T47D (cell line): ENCODE results near the gene SKOR1.

Experiments
- DNase-seq, 2 experiments: peaks; one replicate each; pipeline versions ENCODE4 v3.0.0 to v3.0.0-alpha.2; 2011 to 2012; ENCODE audit warnings: low read depth in 1 of 2, low spot score in 1 of 2
- JUND ChIP-seq: IDR thresholded peaks from 2 replicates; pipeline ENCODE4 v1.6.1; 2012; ENCODE audit warnings: low read depth
- in situ Hi-C: cut with HindIII; loops from 2 replicates; pipeline ENCODE4 v1.10.0; 2016; ENCODE audit warnings: low sequenced_read_pairs, low pct_unique_long_range_greater_than_20kb

SKOR1 gene

DNA sequence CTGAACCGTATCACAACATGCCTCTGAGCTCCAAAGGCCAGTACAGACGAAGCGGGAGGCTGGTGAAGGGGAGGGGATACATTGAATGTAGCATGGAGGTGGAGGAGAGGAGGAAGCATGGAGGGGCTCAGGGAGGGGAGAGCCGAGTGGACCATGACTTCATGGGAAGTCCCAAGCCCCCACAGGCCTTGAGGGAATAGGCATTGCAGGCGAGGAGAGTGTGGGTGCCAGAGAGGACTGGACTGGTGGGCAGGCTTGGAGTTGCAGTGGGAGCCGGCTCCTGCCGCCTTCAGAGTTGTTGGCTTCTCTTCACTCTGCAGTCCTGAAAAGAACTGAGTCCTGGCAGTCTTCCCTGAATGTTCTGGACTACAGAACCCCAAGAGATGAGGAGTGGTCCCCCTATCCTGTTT, 17.8 kb downstream of the SKOR1 start:
- no peak for DNase-seq
- TF ChIP-seq JUND, result no peak
- in situ Hi-C loops, result no loop called here

DNA sequence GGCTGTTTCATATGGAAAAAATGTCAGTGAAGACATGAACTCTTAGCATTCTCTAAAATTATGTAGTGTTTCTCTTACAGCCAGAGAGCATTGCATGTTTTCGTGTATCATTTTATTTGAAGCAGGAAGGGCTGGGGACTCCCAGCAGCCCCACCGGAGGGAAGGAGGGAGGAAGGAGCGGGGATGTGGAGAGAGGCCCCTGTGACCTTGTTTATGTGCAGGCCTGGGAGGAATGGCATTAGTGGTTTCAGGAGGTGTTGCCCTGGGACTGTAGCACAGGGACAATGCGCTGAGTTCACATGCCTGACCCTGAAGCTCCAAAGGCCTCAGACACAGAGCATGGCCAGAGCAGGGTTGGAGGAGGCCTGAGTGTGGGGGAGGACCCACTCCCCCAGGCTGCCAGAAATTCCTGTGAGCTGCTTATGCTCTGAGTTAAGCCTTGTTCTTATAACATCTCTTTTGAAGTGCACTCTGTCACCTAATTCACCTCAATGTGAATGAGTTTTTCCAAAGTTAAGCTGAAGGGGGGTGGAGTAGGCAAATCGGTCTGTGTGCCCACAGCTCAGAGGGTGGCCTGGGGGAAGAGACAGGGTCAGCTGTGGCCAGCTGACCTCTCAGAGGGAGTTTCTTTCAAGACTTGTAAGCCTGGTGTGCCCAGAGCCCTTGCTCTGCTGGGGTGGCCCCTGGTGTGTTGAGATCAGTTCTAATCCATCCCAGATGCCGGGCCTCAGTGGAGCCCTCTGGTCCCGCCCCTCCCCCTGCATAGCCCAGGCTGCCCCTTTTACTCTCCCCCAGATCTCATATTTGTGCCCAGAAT, 18.5 kb downstream of the SKOR1 start:
- DNase-seq, result no peak
- in situ Hi-C loops, result no loop called here
- no peak for TF ChIP-seq JUND

DNA sequence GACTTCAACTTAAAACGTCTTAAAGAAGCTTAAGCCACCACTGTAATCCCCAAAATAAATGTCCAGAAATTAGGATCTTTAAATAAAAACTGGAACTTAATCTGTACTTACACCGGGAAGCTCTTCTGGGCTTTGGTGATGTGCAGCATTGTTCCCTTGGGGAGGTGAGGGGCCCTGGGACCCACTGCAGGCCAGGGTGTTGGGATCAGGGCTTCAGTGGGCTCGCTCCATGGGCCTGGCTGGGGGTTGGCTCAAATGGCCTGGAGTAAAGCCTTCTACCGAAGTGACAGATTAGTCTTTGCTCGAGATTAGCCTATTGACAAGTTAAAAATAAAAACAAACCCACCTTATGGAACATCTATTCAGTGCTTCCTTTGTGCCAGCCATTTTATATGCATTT, 20.7 kb downstream of the SKOR1 start:
- no peak for TF ChIP-seq JUND
- DNase-seq, result no peak
- in situ Hi-C loops, result no loop called here

DNA sequence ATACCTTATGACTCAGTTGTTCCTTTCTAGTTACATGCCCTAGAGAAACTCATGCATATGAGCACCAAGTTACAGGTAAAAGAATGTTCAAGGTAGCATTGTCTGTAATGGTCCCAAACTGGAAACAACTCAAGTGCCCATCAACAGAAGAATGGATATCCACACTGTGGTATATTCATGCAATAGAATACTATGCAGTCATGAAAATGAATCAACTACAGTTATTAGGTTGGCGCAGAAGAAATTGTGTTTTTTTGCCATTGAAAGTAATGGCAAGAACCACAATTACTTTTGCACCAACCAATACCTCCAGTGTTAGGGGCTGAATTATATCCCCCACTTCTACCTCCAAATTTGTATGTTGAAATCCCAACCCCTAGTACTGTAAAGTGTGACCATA, 24.2 kb downstream of the SKOR1 start:
- in situ Hi-C loops, result no loop called here
- TF ChIP-seq JUND, result no peak
- no peak for DNase-seq

DNA sequence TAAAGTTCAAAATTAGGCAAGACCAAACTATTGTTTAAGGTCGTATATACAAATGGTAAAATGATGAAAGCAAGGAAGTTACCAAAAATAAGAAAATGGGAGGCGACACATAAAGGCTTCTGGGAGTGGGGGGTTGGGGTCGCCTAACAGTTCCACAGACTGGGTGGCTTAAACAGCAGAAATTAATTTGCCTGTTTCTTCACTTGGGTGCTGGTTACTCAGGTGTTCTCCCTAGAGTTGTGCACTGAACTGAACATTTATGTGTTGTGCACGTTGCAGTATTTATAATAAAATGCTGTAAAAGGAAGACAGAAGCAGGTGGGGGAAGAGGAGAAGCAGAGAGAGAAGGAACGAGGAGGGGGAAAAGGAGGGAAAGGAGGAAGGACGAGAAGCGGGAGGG, 25.0 kb downstream of the SKOR1 start:
- DNase-seq, result no peak
- in situ Hi-C loops, result no loop called here
- no peak for TF ChIP-seq JUND

DNA sequence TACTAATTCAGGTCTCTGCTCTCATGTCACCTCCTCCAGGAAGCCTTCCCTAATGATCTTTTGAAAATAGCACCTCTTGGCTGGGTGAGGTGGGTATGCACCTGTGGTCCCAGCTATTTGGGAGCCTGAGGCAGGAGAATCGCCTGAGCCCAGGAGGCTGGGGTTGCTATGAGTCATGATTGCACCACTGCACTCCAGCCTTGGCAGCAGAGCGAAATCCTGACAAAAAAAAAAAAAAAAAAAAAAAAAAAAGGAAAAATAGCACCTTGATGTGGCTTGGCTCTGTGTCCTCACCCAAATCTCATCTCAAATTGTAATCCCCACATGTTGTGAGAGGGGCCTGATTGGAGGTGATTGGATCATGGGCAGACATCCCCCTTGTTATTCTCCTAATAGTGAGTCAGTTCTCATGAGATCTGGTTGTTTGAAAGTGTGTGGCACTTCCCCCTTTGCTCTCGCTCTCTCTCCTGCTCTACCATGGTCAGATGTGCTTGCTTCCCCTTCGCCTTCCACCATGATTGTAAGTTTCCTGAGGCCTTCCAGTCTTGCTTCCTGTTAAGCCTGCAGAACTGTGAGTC, 25.8 kb downstream of the SKOR1 start:
- TF ChIP-seq JUND, result no peak
- no peak for DNase-seq
- in situ Hi-C loops, result no loop called here

DNA sequence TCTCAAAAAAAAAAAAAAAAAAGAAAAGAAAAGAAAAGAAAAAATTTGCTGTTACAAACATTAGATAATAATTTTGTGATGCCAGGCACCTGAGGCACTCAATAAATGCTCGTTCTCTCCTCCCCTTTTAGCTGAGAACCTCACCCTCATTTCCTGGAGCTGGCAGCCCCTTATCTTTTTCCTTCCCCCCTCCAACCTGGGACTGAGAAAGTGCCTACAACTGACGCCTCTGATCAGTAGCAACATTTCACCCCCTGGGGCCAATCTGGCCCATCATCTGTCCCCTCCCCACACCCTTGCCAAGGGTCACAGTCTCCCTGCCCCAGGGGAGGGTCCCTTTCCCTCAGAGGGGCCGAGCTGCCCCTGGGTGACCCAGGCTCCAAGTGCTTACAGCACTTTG, 27.1 kb downstream of the SKOR1 start:
- DNase-seq, result no peak
- in situ Hi-C loops, result no loop called here
- TF ChIP-seq JUND, result no peak

DNA sequence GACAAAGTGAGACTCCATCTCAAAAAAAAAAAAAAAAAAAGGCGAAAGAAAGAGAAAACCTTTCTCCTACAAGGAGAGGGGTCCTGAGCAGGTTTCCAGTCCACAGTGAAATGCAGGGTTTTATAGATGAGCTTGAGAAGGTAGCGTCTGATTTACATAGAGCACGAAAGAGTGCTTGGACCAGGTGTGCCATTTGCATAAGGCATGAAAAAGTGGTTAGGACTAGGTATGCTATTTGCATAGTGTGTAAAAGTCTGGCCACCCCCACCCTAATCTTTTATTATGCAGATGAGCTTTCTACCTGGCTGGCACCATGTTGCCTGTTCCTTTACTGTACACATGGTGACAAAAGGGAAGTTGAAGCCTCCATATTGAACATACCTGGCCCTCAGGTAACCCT, 28.1 kb downstream of the SKOR1 start:
- TF ChIP-seq JUND, result no peak
- DNase-seq, result peak in 1 of 2 experiments; percentile 25
- in situ Hi-C loops, result no loop called here

DNA sequence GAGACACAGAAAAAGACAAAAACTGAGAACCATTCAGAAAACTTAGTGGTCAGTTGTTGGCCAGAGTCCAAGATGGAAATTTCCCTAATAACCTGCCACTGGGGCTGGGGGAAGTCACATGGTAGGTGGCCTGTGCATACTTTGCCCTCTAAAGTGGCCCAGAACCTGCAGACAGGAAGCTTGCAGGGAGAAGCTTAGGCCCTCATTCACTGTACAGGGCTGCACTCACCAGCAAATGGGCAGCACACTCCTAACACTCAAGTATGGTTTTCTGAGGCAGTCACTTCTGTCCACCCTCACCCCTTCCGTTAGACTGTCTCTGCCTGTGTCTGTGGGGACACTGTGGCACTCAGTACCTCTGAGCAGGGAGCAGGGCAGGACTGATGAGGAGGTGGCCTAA, 29.0 kb downstream of the SKOR1 start:
- in situ Hi-C loops, result no loop called here
- no peak for TF ChIP-seq JUND

DNA sequence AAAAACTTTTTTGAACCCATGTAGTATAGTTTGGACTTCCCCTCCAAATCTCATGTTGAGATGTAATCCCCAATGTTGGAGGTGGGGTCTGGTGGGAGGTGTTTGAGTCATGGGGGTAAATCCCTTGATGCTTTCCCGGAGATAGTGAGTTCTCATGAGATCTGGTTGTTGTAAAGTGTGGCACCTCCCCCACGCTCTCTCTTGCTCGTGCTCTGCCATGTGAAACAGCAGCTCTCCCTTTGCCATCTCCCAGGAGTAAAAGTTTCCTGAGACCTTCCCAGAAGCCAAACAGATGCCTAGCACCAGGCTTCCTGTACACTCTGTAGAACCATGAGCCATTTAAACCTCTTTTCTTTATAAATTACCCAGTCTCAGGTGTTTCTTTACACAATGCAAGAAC, 30.5 kb downstream of the SKOR1 start:
- TF ChIP-seq JUND, result no peak
- in situ Hi-C loops, result no loop called here
- no peak for DNase-seq

More for the DNA sequence above, 29.0 kb downstream of the SKOR1 start:
- no peak for DNase-seq

DNA sequence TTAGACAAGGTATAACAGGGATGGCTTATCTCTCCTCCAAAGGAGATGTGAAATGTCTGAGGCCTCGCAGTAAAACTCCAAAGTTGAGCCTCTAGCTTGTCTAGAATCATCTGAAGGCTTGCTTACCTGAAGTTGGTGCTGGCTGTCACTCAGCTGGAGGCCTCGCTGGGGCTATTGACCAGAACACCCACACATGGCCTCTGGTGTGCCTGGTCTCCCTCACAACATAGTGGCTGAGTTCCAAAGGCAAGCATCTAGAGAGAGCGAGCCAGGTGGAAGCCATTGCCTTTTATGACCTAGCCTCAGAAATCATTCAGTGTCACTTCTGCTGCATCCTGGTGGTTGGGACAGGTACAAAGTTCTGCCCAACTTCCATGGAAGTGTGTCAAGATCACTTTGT, 31.9 kb downstream of the SKOR1 start:
- DNase-seq, result no peak
- TF ChIP-seq JUND, result no peak
- in situ Hi-C loops, result no loop called here

DNA sequence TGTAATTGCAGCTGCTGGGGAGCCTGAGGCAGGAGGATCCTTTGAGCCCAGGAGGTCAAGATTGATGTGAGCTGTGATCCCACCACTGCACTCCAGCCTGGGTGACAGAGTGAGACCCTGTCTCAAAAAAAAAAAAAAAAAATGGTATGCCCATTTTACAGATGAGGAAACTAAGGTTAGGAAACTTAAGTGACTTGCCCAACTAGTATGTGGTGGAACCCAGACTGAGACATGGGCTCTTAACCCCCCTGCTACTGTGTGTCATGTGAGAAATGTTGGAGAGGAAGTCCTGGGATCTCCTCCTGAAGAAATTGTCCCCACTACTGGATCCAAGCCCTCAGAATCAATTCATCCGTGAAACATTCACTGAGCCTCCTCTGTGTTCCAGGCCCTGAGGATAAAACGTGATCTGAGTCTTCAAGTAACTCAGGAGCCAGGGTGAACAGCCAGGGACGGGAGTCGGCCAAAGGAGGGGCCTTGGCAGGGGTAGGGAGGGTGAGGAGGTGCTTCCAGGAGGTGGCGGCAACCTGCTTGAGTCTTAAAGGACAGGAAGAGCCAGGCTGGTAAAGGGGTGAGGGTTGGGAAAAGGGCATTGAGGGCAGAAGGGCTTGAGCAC, 34.1 kb downstream of the SKOR1 start:
- DNase-seq, result peak in 1 of 2 experiments; percentile 32
- in situ Hi-C loops, result no loop called here
- TF ChIP-seq JUND, result no peak

DNA sequence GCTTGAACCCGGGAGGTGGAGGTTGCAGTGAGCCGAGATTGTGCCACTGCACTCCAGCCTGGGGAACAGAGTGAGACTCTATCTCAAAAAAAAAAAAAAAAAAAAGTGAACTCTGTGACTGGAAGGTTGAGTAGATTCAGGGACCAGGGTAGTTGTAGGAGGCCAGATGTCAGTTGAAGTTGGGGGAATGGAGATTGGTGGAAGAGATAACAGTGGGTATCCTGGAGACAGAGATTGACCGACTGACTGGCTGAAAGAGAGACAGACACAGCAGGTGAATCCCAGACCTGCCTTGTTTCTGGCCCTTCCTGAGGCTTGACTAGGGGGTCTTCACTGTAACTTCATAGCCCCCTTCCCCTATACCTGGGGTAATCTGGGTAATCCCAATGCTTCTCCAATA, 36.7 kb downstream of the SKOR1 start:
- in situ Hi-C loops, result no loop called here
- no peak for TF ChIP-seq JUND
- DNase-seq, result no peak
